Subcutaneous adipose tissue (tissue), 4 donors: Measurements from ENCODE around the gene MED16. TPM values are rescaled to one million over a fixed set of nuclear protein-coding genes. Genes with fewer than 3 reads are reported as not detected.

Experiments
- total RNA-seq, 4 donors: library from RNA; depleted of rRNA; stranded (reverse); fragments of >200 nt; gene quantifications; one replicate each; pipeline ENCODE4 v1.1.0, GENCODE V29; 2016
- TF ChIP-seq, protein P1 (sequence below): fragments of 450-650 bp; IDR thresholded peaks from one replicate; pipeline ENCODE4 v1.5.1; 2016; ENCODE audit warnings: low read depth, mild to moderate bottlenecking, control low read depth, antibody characterized with exemption, moderate library complexity

The MED16 gene
- total RNA-seq, 4 donors from 2014 or later: 18.4 to 38.4 (median 19.2) TPM

DNA sequence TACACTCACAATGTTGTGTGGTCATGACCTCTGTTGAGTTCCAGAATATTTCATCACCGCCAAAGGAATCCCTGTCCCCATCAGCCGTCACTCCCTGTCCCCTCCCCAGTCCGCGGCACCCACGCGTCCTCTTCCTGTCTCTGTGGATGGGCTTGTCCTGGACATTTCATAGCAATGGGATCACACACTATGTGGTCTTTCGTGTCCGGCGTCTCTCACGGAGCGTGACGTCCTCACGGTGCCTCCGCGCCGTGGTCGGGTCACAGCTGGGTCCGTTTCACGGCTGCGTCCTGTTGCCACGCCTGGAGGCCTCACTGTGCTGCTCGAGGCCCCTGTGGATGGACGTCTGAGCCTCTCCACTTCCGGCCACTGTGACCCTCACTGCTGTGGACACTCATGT is 58.8 kb downstream of the MED16 start:
- TF ChIP-seq, protein P1, sequence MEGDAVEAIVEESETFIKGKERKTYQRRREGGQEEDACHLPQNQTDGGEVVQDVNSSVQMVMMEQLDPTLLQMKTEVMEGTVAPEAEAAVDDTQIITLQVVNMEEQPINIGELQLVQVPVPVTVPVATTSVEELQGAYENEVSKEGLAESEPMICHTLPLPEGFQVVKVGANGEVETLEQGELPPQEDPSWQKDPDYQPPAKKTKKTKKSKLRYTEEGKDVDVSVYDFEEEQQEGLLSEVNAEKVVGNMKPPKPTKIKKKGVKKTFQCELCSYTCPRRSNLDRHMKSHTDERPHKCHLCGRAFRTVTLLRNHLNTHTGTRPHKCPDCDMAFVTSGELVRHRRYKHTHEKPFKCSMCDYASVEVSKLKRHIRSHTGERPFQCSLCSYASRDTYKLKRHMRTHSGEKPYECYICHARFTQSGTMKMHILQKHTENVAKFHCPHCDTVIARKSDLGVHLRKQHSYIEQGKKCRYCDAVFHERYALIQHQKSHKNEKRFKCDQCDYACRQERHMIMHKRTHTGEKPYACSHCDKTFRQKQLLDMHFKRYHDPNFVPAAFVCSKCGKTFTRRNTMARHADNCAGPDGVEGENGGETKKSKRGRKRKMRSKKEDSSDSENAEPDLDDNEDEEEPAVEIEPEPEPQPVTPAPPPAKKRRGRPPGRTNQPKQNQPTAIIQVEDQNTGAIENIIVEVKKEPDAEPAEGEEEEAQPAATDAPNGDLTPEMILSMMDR: no peak

DNA sequence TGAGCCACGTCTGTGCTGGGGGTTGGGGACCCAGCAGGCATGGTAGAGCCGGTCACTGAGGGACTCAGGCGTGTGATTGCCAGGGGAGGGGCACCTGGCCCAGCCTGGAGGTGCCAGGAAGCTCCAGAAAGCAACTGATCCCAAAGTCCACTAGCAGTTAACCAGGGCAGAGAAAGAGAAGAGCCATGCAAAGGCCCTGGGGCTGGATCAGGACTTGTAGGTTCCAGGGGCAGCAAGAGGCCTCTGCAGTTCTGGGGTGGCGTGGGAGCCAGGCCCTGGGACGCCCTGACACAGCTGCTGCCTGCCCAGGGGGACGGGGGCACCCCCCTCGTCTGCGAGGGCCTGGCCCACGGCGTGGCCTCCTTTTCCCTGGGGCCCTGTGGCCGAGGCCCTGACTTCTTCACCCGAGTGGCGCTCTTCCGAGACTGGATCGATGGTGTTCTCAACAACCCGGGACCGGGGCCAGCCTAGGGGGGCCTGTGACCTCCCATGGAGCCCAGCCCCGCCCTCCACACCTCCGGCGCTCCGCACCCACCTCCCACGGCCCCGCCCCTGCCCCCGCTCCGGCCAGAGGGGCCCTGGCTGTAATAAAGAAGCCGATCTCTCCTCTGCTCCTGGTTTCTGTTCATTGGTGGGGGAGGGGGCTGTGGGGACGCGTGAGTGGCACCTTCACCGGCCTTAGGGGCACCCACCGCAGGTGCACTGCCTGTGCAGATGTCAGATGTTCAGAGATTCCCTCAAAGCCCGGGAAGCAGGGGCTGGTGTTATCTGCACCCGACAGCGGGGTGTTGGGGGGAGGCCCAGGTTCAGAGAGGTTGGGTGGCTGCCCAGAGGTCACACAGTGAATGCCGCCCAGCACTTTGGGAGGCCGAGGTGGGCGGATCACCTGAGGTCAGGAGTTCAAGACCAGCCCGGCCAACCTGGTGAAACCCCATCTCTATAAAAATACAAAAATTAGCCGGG is 61.3 kb downstream of the MED16 start:
- TF ChIP-seq, protein P1: no peak

- TF ChIP-seq, protein P1: no peak
Measured at GRCh38 chr19:829129-829758, 63.7 kb downstream of the MED16 start.

- TF ChIP-seq, protein P1: no peak
Measured at GRCh38 chr19:827710-828321, 65.2 kb downstream of the MED16 start, which contains the start of gene AZU1. AZU1 (plus strand) TSS chr19:827837; CDS start chr19:827847, 10 bp downstream.

DNA sequence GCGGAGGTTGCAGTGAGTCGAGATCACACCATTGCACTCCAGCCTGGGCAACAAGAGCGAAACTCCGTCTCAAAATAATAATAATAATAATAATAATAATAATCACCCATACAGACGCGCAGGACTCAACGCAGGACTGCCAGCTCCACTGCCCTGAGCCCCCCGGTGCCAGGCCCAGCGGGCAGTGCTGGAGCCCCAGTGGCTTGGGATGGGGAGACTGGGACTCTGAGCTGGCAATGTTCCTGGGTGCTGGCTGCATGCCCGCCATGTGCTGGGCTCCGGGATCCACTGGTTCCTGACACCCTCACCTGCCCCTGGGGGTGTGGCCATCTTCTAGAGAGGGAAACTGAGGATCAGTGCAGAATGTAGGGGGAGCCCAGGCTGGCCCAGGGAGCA is 65.7 kb downstream of the MED16 start:
- TF ChIP-seq, protein P1: no peak

DNA sequence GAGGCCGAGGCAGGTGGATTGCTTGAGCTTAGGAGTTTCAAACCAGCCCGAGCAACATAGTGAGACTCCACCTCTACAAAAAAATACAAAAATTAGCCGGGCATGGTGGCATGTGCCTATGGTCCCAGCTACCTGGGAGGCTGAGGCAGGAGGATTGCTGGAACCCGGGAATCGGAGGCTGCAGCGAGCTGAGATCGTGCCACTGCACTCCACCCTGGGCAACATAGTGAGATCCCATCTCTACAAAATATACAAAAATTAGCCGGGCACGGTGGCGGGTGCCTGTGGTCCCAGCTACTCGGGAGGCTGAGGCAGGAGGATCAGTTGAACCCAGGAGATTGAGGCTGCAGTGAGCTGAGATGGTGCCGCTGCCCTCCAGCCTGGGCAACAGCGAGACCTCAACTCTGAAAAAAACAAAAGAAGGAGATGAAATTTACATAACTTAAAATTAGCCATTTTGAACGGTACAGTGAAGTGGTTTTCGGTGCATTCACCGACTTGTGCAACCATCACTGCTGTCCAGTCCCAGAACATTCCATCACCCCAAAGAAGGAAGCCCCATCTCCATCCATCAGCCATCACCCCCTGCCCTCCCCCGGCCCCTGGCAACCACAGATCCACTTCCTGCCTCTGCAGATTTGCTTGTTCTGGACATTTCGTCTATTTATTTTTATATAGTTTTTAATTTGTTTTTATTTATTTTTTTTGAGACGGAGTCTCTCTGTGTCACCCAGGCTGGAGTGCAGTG is 66.9 kb downstream of the MED16 start:
- TF ChIP-seq, protein P1: no peak
